Sigmoid colon (tissue), 3 donors: Measurements from ENCODE around the gene ALG10B.

Experiments
- POLR2A ChIP-seq, 2 donors: fragments of 450-650 bp; IDR thresholded peaks; one replicate each; pipeline ENCODE4 v1.6.1; 2016; ENCODE audit warnings: antibody characterized with exemption in 2 of 2, mild to moderate bottlenecking in 2 of 2, moderate library complexity in 2 of 2
- TF ChIP-seq, protein P1 (sequence below), 4 experiments: fragments of 450-650 bp in 3 of 4; fragments of 200-600 bp in 1 of 4; IDR thresholded peaks; one replicate each; pipeline ENCODE4 v1.5.1; 2016 to 2019; ENCODE audit warnings: antibody characterized with exemption in 4 of 4, mild to moderate bottlenecking in 3 of 4, moderate library complexity in 2 of 4

DNA sequence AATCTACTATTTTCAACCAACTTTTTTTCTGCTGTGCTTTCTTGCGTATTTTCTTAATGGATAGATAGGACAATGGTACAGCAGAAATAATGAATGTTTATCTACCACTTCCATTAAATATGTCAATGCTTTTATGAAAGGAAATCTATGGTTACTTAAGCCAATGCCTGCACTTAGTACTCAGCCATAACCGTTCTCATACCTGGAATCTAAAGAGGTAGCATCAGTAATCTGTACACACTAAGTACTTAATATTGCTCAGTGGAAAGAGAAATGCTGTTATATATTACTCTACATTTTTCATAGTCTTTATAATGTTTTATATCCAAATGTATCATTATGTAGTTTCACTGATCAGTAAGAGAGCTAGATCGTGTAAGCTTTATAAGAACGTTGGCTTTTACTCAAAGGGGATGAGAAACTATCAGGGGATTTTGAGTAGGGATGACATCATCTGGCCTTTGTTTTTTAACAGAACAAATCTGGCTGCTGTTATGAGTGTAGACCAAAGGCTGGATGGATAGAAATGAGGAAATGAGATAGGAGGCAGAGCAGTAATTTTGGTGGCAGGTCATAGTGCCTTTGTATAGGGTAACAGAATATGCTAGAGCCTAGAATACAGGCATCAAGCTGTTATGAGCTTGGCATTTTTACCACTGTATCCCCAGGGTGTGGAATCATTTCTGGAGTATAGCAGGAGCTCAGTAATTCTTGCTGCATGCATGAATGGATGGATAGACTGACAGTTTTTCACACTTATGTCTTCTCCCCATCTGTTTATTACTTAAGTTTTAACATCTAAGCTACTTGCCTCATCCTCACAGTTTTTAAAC lies 34.0 kb downstream of the ALG10B start:
- TF ChIP-seq, protein P1, sequence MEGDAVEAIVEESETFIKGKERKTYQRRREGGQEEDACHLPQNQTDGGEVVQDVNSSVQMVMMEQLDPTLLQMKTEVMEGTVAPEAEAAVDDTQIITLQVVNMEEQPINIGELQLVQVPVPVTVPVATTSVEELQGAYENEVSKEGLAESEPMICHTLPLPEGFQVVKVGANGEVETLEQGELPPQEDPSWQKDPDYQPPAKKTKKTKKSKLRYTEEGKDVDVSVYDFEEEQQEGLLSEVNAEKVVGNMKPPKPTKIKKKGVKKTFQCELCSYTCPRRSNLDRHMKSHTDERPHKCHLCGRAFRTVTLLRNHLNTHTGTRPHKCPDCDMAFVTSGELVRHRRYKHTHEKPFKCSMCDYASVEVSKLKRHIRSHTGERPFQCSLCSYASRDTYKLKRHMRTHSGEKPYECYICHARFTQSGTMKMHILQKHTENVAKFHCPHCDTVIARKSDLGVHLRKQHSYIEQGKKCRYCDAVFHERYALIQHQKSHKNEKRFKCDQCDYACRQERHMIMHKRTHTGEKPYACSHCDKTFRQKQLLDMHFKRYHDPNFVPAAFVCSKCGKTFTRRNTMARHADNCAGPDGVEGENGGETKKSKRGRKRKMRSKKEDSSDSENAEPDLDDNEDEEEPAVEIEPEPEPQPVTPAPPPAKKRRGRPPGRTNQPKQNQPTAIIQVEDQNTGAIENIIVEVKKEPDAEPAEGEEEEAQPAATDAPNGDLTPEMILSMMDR (IDR thresholded peaks at IDR 0.05): no peak
- no peak for TF ChIP-seq POLR2A (IDR thresholded peaks at IDR 0.05)
